NCI-H1930 (cell line): ENCODE measurements around the gene PACS1.
A peak's percentile ranks its signal among the peaks of the same experiment; 100 is the strongest.
"Not testable (repeated sequence)": the region's sequence is repeated elsewhere in the genome, so short reads cannot be mapped to it uniquely, and the experiment has no call there.

Experiments
- DNase-seq, 2 experiments: peaks; one replicate each; lab custom pipeline; 2025; lab: John Stamatoyannopoulos, UW

Gene PACS1

DNA sequence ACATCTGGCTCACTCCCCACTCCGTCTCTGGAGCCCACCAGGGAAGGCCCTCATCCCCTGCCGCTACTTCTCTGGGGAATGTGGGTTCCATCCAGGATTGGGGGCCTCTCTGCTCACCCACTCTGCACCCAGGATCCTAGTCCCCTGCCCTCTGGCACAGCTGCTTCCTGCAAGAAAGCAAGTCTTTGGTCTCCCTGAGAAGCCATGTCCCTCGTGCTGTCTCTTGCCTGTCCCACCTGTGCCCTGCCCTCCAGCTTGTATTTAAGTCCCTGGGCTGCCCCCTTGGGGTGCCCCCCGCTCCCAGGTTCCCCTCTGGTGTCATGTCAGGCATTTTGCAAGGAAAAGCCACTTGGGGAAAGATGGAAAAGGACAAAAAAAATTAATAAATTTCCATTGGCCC is 207.0 kb downstream of the PACS1 start:
- DNase-seq, result not testable (repeated sequence)

DNA sequence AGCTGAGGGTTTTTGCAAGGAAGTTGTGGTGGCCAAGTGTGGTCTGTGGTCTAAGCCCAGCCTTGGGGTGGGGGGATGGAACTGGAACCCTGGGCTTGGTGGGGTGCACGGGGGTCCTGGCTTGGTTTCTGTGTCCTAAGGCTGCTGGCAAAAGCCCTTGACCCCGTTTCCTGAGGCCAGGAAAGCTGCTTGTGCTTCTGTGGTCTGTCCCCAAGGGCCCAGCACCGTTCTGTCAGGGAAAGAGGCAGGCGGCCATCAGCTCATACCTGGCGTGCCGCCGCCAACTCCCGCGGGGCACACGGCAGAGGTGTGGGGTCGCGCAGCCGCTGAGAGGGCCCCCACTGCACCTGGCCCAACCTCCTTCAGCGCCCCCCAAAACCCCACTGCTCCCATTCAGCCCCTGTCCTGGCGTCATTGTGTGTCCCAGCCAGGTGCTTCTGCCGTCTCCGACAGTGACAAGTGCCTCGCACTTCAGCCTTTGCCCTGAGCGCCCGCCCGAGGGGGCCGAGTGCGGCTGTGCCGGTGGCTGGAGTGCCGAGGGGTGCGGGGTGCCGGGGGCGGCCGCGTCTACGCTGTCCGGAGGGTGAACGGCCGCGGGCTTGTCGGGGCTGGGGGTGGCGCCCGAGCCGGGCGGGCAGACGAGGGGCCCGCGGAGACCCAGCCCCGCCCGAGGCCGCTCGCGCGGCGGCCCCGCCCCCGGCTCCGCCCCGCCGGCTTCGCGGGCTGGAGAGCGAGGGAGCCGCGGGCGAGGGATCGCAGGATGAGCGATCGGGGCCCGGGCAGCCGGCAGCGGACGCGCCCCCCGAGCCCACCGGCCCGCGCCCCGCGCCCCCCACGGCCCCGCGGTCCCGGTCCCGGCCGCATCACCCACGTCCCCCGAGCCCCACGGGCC is 207.6 kb downstream of the PACS1 start, which contains the start of gene CNIH2:
CNIH2 (plus strand) TSS at position 705 of the 892 bp plus-strand sequence. CDS start 282 bp downstream, outside the sequence.
- peak; percentile 31 to 67 for DNase-seq

DNA sequence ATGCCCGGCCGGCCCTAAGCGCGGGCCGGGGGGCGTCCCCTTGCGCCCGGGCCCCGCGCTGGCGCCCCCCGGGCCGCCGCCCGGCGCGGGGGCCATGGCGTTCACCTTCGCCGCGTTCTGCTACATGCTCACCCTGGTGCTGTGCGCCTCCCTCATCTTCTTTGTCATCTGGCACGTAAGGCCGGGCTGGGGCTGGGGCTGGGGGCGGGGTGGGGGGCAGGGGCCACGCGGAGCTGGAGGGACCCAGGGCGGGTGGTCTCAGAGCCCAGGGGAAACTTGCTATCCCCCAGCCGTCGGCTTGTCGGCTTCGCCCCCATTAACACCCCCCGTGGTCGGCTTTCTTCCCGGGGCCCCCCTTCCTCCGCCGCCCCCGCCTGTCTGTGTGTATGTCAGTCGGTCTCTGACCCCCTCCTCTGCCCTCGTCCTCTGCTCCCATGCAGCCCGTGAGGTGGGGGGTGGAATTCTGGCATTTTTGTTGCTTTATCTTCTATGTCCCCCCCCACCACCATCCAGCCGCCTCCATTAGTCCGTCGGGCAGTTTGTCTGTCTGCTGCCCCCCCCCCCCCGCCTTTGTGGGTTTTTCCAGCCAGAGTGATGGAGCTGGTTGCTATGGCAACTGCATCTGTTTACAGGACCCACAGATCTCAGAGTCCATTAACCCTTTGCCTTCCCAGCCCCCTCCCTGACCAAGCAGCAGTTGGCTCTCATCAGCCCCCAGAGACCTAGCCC is 208.5 kb downstream of the PACS1 start:
- no peak for DNase-seq

DNA sequence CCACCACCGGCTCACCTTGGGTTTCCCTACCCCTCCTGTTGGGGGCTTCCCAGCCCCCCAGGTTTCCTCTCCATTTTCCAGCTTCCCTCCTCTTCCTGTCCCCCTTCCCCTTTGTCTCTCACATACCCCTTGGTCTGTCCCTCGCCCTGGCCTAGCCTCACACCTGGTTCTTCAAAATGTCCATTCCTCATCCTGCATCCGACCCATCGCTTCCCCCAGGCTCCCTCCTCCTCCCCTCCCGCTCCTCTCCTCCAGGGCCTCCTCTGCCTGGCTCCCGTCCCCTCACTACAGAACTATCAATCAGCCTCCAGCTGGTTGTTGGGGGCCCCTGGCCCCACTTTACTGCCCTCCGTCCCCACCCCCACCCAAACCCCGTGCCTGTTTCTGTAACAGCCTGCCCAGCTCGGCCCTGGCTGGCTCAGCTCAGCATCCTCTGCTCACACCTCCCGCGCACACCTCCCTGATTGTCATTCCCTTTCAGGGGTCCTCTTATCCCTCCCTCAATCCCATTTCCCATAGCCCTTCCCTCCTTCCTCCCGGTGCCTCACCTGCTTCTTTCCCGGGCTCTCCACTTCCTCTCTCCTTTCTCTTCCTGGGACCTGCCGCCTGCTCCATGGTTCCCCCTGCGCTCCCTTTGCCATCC is 209.1 kb downstream of the PACS1 start:
- no peak for DNase-seq

DNA sequence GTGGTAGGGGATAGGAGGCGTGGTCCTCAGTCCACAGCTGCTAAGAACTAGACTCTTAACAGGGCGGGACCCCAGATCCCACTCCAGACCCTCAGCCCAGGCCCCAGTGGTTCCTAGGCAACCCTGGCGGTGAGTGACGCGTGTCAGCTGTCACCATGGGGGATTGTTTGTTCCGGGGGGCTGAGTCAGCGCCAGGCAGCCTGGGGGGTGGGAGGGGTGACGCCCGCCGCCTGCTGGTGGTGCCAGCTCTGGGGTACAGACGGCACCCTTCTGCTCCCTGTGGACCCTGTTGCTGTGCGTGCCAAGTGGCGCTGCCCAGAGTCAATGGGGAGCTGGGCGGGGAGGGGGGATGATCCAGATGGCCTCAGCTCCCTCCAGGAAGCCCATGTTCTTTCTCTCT is 210.4 kb downstream of the PACS1 start:
- no peak for DNase-seq

DNA sequence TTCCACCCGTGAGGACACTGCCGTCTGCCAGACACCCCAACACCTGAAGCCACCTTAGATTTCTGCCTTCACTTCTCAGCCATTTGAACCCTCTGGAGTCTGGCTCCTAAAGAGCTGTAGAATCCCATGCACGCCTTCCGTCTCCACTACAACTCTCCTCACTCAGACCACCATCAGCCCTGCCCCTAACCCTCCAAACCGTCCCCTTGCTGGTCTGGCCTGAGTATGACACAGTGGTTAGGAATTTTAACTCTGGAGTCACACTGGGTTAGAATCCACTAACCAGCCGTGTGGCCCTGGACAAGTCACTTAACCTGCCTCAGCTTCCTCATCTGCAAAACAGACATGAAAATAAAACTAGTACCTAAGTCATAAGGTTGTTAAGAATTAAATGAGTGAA is 210.9 kb downstream of the PACS1 start:
- no peak for DNase-seq

DNA sequence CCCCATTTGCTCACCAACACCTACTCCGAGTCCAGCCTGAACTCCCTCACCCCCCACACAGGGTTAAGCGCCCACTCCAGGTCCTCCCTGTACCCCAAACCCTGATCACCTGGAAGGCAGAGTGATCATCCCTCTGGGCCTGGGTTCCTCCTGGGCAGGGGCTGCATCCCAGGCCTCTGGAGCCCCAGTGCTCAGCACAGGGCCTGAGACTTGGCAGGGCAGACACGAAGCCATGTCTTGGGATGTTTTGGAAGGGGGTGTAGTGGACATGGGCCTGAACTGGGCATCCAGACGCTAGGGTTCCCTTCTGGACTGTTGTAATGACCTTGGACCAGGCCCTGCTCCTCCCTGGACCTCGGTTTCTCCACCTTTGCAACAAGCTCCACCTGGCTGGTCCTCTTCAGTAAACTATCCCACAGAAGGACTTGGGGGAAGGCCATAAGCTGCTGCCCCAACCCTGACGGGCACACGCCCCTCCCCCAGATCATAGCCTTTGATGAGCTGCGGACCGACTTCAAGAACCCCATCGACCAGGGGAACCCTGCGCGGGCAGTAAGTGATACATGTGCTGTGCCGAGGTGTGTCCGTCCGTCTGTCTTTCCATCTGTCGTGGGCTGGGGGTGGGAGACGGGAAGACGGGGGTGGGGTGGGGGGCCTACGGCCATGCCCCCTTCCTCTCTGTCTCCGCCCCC is 211.8 kb downstream of the PACS1 start:
- DNase-seq, result no peak

DNA sequence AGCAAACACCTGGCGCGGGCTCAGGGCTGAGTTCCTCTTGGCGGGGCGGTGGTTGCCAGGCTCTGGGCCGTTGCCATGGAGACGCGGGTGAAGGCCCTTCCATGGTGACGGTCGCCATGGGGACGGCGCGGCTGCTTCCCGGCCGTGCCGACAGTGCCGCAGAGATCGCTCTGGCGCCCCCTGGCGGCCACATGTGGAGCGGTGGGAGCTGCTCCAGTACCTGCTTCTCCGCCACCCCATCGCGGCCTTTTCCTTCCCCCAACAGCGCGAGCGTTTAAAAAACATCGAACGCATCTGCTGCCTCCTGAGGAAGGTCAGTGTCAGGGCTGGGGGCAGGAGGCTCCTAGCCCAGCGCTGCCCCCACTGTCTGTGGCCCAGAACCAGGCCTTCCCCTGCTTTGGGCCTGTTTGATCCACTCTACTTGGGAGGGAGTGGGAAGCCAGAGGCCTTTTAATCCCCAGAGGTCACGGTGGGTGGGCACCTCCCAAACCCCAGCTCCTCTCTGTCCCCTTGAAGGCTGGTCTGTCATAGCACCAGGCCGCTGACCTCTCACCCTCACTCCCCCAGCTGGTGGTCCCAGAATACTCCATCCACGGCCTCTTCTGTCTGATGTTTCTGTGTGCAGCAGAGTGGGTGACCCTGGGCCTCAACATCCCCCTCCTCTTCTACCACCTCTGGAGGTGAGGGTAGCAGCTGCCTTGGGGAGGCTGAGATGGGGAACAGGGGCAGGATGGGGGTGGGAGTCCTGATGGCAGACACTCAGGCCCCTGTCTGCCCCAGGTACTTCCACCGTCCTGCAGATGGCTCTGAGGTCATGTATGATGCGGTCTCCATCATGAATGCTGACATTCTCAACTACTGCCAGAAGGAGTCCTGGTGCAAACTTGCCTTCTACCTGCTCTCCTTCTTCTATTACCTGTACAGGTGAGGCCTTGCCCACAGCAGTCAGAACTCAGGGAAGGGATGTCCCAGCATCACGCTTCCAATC is 212.7 kb downstream of the PACS1 start:
- peak; percentile 96 to 99 for DNase-seq

DNA sequence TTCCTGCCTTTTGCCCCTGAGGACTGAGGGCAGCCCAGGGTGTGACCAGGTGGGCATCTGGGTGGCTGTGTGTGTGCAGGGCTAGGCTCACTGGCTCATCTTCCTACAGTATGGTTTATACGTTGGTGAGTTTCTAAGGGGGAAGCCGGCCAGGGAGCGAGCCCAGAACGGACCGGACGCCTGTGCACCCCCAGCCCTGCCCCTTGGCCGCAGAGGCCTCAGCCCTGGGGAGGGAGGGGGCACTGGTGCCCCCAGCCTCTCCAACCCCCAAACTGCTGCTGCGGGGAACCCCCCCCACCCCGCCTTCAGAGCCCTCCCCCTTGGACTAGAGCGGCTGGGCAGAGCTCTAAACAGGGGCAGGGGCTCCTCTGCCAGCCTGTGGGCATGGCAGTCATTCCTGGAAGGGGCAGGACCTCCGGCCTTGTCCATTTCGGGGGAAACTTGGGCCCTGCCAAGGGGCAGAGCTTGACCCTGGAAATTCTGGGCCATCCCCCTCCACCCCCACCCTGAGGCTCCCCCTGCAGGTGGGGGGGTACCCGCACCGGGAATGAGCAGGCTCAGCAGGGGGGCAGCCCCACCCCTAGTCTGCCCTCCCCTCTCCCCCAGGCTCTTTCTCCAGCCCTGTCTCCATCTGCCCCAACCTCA is 213.5 kb downstream of the PACS1 start:
- DNase-seq, result no peak

DNA sequence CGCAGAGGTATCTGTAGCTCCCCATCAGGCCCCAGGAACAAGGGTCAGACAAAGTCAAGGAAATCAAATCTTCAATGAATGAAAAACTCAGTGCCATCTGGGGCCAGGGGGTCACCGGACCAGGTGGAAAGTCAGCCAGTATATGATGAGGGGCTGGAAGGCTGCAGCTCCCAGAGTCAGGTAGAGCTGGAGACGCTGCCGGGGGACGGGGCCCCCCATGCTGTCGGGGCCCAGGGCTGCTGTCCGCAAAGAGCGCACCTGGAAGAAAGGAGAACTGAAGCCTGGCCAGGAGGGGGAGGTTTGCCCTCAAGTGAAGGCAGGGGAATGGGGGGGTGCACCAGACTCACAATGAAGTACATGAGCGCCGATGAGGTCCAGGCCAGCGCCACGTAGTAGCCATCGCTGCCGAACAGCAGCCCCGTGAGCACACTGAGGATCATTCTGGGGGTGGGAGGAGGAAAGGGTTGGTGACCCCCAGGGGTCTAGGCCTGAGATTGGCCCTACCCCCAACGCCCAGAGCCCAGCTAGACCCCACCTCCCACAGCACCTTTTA is 214.5 kb downstream of the PACS1 start:
- DNase-seq, result no peak

DNA sequence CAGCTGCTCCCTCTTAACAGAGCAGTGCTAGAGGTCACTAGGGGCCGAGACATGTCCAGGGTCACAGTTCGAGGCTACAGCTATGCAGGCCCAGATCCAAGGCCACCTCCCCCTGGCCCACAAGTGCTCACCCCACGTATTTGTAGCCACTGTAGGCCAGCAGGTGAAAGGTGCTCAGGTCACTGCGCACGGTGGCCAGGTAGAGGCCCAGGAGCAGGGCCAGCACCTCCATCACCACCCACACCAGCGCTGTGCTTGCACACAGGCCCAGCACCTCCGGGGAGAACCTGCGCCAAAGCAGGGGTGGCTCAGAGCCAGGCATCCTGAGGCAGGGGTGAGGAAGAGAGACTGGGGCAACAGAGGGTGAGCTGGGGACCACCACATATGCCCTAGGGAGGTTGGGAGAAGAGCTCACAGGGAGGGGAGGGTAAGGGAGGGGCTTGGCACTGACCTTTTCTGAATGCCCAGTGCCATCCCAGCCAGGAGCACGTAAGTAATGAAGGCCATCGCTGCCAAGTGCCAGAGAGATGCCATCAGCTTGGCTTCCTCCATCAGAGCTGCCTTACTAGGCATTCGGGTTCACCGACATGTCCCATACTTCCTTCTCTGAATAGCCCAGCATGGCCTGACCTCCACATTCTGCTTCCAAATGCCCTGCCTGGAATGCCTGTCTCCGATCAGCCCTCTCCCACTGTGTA is 215.3 kb downstream of the PACS1 start:
- DNase-seq, result no peak

DNA sequence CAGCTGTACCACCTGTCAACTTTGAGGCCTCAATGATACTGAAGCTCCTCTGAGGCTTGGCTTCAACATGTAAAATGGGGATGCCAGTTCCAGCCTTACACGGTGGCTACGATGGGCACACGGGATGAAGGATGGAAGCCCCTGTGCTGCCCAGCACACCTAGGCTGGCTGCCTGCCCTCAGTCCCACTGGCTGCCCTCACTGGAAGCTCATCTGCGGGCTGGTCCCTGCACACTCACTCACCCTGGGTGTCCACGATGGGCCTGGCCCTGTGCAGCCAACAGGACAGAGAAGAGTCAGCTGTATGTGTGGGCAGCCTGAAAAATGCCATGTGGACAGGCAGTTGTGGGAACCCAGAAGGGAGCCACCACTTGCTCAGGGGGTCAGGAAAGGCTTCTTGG is 216.6 kb downstream of the PACS1 start:
- no peak for DNase-seq

DNA sequence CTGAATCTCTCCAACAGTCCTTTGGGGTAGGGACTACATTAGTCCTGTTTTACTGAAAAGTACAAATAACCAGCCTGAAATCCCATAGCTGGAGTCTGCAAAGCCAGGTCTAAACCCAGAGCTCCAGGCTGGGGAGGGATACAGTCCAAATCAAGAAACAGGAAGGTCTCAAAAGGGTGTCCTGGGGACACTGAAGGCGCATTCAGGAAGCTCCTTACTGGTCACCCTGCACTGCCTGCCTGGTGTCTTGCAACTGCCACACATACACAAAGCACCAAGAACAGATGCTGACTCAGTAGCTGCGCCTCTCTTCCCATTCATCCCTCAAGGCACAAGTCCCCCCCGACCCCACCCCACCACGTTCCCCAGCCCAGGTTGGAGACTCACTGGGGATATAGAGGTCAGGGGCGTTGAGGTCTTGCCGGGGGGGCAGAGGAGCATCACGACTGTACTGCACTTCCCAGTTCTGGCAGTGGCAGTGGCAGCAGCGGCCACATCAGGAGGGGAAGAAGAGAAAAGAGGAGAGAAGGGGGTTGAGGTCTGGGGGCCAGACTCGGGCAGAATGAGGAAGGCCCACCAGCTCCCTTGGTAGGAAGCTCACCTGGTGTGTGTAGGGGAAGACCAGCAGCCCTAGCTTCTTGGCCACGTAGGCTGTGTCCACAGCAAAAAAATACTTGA is 217.3 kb downstream of the PACS1 start:
- no peak for DNase-seq

DNA sequence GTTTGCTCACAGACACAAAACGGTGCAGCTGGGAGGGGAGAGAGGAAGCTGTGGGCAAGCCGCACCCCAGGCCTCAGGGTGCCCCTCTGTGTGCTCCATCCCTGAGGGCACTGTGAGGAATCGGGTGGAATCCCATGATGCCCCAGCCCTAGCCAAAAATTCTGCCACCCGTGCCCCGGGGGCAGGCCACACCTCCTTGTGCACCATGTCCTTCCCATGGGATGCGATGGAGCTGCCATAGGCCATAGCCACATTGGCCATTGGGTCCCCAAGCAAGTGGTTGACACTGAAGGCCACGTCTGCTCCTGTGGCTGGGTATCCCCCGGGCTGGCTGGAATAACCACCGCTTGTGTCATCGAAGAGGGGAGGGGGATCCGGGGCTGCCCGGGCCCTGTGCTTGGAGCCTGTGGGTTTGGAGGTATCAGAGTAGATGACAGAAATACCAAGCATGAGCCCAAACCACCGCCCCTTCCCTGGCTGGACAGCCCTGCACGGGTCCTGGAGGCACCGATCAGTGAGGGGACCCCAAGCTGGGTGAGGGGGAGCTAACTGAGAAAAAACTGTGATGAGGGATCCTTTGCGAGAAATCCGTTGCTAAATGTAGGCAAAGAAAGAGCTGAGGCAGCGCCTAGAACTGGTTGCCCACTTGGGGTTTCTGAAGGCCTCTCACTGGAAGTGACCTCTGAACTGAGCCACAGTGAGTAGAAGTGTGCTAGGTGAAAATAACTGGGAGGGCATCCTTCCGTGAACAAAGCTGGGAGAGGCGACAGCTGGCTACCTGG is 218.0 kb downstream of the PACS1 start:
- no peak for DNase-seq

DNA sequence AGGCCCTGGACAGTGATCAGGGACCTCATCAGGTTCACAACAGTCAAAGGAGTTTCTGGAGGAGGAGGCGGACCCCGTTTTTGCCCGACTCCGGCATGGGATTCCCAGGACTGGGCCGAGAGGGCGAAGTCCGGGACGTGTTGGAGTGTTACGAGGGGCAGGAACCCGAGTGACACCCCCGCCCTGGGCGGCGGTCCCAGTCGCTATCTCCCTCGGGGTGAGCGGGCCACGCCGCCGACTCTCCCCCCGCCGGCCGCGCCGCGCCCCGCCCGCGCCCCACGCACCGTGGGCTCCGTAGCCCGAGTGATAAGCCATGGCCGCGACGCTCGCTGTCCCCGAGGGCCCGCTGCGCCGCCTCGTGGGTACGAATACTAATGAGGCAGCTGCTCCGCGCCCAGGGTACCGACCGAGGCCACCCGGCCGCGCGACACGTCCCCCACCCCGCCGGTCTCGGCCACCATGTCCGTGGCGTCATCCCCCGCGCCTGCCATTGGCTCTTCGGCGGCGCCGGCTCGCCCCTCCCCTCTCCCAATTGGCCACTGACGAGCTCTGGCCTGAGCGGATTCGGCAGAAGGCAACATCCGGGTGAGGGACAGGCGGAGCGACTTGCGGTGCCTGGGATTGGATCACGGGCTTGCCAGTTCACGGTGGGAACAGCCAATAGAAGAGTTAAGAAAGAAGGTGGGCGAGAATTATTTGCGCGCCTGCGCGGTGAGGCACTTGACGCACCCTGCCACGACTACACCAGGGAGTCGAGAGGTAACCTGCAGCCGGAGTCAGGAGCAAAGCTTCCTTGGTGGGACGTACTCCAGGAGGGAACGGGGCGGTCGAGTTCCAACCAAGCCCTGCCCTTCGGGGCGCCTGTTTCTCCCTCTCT is 218.8 kb downstream of the PACS1 start, which contains the start of gene YIF1A:
YIF1A (minus strand) TSS at position 473 of the 877 bp plus-strand sequence; CDS start at position 315, 158 bp downstream.
- DNase-seq, result peak; percentile 97 to 99

DNA sequence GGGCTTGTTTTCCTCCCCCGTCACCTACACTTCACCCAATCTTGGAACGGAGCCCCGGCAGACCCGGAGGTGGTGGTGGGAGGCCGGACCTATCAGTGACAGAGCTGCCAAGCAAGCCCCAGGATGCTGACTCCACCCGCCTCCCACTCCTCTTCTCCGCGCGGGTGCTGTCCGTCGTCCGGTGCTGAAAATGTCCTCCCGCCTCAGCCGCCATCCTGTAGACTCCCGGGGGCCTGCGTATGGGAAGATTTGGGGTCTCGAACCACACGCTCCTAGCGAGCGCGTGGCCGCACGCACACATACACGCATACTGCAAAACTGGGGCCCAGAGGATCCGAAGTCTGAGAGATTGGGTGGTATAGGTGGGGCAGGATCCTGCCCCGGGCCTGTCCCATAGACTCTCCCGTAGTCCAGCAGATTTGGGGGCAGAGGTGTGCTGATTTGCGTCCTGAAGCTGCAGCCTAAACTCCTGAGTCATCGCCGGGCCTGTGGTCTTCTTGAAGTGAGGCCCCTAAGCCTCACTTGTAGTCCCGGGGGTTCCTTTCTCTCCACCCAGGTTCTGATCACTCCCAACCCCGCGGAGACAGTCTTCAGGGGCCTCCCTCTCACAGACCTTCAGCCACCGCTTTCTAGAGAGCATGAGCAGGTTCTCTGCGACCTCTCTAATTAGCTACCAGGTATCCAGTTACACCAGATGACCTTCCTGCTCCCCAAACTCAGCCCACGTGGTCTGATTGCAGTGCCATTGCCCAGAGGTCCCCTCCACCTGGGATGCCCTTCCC is 219.7 kb downstream of the PACS1 start:
- no peak for DNase-seq
